HG03521 (cell line): ENCODE results near the gene CYCS.
A peak's percentile ranks its signal among the peaks of the same experiment; 100 is the strongest.
"Not testable (repeated sequence)": the region's sequence is repeated elsewhere in the genome, so short reads cannot be mapped to it uniquely, and the experiment has no call there.

Experiments used
- ATAC-seq: cut with Tn5 transposase; IDR thresholded peaks from one replicate; pipeline ENCODE4 v1.9.1; 2021; ENCODE audit warnings: mild to moderate bottlenecking, moderate library complexity; ENCODE audit not compliant: unreplicated experiment

Gene CYCS

GRCh38 chr7:25119102-25119501 lies 6.0 kb downstream of the CYCS start:
- ATAC-seq: no peak

GRCh38 chr7:25118048-25118753 lies 6.9 kb downstream of the CYCS start:
- peak; percentile 30 for ATAC-seq

- peak; percentile 86 for ATAC-seq
These were observed 7.6 kb downstream of the CYCS start for GRCh38 chr7:25117226-25118047.

GRCh38 chr7:25116621-25117020 lies 8.4 kb downstream of the CYCS start:
- no peak for ATAC-seq

GRCh38 chr7:25110514-25110913 lies 14.5 kb downstream of the CYCS start:
- not testable (repeated sequence) for ATAC-seq

GRCh38 chr7:25109276-25109675 lies 15.8 kb downstream of the CYCS start:
- no peak for ATAC-seq

GRCh38 chr7:25105911-25106310 lies 19.1 kb downstream of the CYCS start:
- ATAC-seq: no peak

GRCh38 chr7:25103773-25104172 lies 21.3 kb downstream of the CYCS start:
- no peak for ATAC-seq

GRCh38 chr7:25101817-25102216 lies 23.2 kb downstream of the CYCS start:
- no peak for ATAC-seq

- peak; percentile 80 for ATAC-seq
These were observed 26.7 kb downstream of the CYCS start for GRCh38 chr7:25098096-25099046.

GRCh38 chr7:25095516-25096345 lies 29.3 kb downstream of the CYCS start:
- no peak for ATAC-seq

GRCh38 chr7:25093268-25093826 lies 31.7 kb downstream of the CYCS start:
- ATAC-seq: no peak

- no peak for ATAC-seq
These were observed 33.3 kb downstream of the CYCS start for GRCh38 chr7:25091779-25092178.

- ATAC-seq: no peak
These were observed 33.9 kb downstream of the CYCS start for GRCh38 chr7:25091176-25091575.

GRCh38 chr7:25090374-25090773 lies 34.7 kb downstream of the CYCS start:
- no peak for ATAC-seq

GRCh38 chr7:25087855-25088254 lies 37.2 kb downstream of the CYCS start:
- ATAC-seq: peak; percentile 90

- no peak for ATAC-seq
These were observed 40.2 kb downstream of the CYCS start for GRCh38 chr7:25084821-25085220.

- ATAC-seq: no peak
These were observed 41.9 kb downstream of the CYCS start for GRCh38 chr7:25083201-25083600.

- not testable (repeated sequence) for ATAC-seq
These were observed 43.0 kb downstream of the CYCS start for GRCh38 chr7:25082041-25082440.

GRCh38 chr7:25077096-25077495 lies 48.0 kb downstream of the CYCS start:
- ATAC-seq: no peak
